ENCODE results near the gene TRMT2B. TPM values are rescaled to one million over a fixed set of nuclear protein-coding genes. Genes with fewer than 3 reads are reported as not detected.

The TRMT2B gene
- 10 to 100 TPM; 10.9 to 15.8 (median 14.0) TPM for total RNA-seq

GRCh38 chrX:101051549-101052302, at the start of gene TRMT2B:
TRMT2B (minus strand) TSS chrX:101052111; CDS start chrX:101042289, 9,822 bp downstream.
- TF ChIP-seq CTCF (IDR thresholded peaks at IDR 0.05; ENCODE audit: low read depth): no peak

DNA sequence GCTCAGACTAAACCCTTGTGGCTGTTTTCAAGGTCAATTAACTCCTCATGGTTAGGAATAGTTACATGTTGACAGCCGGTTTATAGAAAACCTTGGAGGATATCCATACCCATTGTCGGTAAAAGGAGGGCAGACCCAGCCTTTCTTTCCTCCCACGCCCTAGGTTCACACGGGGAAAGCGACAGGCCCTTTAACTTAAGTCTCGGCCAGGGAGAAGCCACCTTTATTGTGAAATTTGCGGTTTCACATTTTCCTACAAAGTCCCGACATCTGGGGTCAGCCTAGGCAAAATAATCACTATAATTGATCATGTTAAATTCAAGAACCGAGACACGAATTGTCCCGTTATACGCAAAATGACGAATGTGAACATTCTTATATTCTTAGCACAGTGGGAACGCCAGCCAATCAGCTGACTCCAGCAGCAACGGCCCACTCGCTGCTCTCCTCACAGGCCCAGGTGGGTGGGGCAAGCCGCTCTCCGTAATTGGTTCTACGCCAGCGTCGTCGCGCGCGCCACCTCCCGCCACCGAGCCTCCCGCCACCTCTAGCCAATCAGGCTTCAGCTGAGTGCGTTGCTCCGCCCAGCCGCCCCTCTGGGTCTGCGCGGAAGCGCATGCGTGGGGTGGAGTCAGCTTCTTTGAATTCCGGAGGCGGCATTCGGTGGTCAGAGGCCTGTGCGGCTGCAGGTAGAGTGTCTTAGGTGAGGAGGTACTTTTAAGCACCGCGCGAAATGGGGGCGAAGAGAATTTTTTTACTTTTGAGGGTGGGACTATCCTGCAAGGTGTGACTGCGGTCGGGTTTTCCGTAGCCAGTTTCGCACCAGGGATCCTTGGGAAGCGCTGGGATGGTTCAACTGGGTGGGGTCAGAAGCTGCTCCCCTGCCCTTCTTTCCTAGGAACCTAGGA, 45.9 kb upstream of the TRMT2B start, which contains the start of gene CENPI:
Gene CENPI, plus strand, starts transcription at position 659 of the 908 bp plus-strand sequence. CDS start 2,867 bp downstream, outside the sequence.
- no peak for TF ChIP-seq CTCF (IDR thresholded peaks at IDR 0.05; ENCODE audit: low read depth)

DNA sequence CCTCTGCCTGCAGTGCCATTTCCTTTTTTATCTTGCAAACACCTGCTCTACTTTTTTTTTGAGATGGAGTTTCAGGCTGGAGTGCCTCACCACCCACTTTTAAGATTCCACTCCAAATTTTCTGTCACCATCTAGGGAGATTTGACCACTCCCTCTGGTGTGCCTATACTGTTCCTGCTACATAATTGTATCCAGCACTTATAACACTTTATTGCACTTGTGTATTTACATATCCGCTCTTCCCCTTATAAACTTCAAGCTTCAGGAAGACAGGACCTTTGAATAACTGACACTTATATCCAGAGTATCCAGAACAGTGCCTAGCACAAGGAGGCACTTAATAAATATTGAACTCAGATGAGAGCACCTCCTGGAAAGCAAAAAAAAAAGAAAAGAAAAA, 39.9 kb upstream of the TRMT2B start:
- TF ChIP-seq CTCF (IDR thresholded peaks at IDR 0.05; ENCODE audit: low read depth): no peak

DNA sequence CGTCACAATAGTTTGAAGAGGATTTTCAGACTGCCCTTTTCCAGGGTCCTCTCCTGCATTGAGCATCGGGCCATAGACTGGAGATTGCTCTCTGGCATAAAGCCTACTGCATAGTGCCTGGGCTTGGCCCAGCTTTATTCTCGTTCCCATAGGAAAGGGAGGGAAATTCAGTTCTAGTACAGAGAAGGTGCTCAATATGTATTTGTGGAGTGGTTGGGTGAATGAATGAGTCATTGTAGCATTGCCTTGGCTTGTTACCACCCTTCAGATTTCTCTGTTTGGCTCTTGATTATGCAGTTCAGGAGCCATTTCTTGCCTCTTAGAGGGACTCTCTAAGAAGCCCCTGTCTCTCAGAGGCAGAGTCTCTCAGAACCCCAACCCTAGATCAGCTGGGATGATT, 29.3 kb upstream of the TRMT2B start:
- no peak for TF ChIP-seq CTCF (IDR thresholded peaks at IDR 0.05; ENCODE audit: low read depth)

- no peak for TF ChIP-seq CTCF (IDR thresholded peaks at IDR 0.05; ENCODE audit: low read depth)
Observed at GRCh38 chrX:101080326-101081124, 28.6 kb upstream of the TRMT2B start.

- TF ChIP-seq CTCF (IDR thresholded peaks at IDR 0.05; ENCODE audit: low read depth): no peak
Observed at GRCh38 chrX:101079736-101080270, 27.9 kb upstream of the TRMT2B start.
